ENCODE data around the gene CUEDC1. TPM values are rescaled to one million over a fixed set of nuclear protein-coding genes. Genes with fewer than 3 reads are reported as not detected.

The CUEDC1 gene
- total and polyA plus RNA-seq, 2 of the 13 experiments (the other 11 are each of a cell fraction or from before 2014, with no cell fraction given) = 7.4 to 12.9 TPM

DNA sequence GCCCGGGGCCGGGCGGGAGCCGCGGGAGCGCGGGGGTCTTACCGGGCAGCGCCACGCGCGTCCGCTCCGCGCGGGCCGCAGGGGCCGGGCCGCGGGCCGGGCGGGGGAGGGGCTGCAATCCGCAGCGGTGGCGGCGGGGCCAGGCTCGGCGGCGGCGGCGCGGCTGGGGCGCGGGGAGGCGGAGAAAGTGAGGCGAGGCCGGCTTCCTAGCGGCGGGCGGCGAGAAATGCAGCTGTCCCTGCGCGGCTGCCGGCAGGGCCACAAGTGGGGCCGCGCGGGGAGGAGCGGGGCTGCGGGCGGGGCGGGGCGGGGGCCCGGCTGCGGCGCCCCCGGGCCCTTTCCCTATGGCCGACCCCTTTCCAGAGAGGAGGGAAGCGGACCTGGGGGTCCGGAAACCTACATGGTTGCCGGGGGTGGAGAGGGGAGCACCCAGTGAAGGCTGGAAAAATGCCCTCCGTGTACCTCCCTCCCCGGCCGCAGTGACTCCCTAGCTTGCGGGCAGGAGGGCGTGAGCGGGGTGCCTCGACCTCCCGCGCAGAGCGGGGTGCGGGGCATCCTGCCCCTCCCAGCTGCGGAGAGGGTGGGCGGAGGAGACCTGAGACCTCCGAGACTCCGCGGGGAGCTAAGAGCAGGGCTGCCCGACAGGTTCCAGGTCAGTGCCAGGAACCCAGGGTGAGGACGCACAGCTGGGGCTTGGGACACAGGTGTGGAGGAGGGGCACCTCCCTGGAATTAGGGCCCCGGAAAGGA lies at the start of gene CUEDC1 (continued):
- no peak for TF ChIP-seq MAZ (IDR thresholded peaks at IDR 0.05; ENCODE audit: borderline replicate concordance, low read depth, low read length)
- 0 out of 2 replicates have a peak, but pooled peaks have one; percentile 27 for TF ChIP-seq MAZ (CRISPR knock-in tag; IDR thresholded peaks at IDR 0.05; ENCODE audit: low read depth)
- TF ChIP-seq ZNF83 (CRISPR knock-in tag; IDR thresholded peaks at IDR 0.05; ENCODE audit: borderline replicate concordance) = 0 out of 2 replicates have a peak, but pooled peaks have one; percentile 54
- no peak for TF ChIP-seq CREM (IDR thresholded peaks at IDR 0.05)
- no peak for TF ChIP-seq CREM (CRISPR knock-in tag; IDR thresholded peaks at IDR 0.05)
- TF ChIP-seq, protein P1, sequence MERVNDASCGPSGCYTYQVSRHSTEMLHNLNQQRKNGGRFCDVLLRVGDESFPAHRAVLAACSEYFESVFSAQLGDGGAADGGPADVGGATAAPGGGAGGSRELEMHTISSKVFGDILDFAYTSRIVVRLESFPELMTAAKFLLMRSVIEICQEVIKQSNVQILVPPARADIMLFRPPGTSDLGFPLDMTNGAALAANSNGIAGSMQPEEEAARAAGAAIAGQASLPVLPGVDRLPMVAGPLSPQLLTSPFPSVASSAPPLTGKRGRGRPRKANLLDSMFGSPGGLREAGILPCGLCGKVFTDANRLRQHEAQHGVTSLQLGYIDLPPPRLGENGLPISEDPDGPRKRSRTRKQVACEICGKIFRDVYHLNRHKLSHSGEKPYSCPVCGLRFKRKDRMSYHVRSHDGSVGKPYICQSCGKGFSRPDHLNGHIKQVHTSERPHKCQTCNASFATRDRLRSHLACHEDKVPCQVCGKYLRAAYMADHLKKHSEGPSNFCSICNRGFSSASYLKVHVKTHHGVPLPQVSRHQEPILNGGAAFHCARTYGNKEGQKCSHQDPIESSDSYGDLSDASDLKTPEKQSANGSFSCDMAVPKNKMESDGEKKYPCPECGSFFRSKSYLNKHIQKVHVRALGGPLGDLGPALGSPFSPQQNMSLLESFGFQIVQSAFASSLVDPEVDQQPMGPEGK (CRISPR knock-in tag; IDR thresholded peaks at IDR 0.05) = peak; percentile 61
- no peak for TF ChIP-seq SP1 (IDR thresholded peaks at IDR 0.05)
- TF ChIP-seq SP1 (CRISPR knock-in tag; IDR thresholded peaks at IDR 0.05) = peak; percentile 50
- no peak for TF ChIP-seq ARNT2 (CRISPR knock-in tag; IDR thresholded peaks at IDR 0.05; ENCODE audit: low read depth)
- TF ChIP-seq SAP130 (CRISPR knock-in tag; IDR thresholded peaks at IDR 0.05; ENCODE audit: low read depth) = peak; percentile 48; the same call in 1 of the 2 replicates
- TF ChIP-seq, protein P2, sequence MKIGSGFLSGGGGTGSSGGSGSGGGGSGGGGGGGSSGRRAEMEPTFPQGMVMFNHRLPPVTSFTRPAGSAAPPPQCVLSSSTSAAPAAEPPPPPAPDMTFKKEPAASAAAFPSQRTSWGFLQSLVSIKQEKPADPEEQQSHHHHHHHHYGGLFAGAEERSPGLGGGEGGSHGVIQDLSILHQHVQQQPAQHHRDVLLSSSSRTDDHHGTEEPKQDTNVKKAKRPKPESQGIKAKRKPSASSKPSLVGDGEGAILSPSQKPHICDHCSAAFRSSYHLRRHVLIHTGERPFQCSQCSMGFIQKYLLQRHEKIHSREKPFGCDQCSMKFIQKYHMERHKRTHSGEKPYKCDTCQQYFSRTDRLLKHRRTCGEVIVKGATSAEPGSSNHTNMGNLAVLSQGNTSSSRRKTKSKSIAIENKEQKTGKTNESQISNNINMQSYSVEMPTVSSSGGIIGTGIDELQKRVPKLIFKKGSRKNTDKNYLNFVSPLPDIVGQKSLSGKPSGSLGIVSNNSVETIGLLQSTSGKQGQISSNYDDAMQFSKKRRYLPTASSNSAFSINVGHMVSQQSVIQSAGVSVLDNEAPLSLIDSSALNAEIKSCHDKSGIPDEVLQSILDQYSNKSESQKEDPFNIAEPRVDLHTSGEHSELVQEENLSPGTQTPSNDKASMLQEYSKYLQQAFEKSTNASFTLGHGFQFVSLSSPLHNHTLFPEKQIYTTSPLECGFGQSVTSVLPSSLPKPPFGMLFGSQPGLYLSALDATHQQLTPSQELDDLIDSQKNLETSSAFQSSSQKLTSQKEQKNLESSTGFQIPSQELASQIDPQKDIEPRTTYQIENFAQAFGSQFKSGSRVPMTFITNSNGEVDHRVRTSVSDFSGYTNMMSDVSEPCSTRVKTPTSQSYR (CRISPR knock-in tag; IDR thresholded peaks at IDR 0.05; ENCODE audit: borderline replicate concordance) = peak; percentile 51
- 0 out of 2 replicates have a peak, but pooled peaks have one; percentile 12 for TF ChIP-seq GATAD1 (CRISPR knock-in tag; IDR thresholded peaks at IDR 0.05)
- TF ChIP-seq MYC (CRISPR knock-in tag; IDR thresholded peaks at IDR 0.05; ENCODE audit: borderline replicate concordance) = 0 out of 2 replicates have a peak, but pooled peaks have one; percentile 39
- TF ChIP-seq, protein P3, sequence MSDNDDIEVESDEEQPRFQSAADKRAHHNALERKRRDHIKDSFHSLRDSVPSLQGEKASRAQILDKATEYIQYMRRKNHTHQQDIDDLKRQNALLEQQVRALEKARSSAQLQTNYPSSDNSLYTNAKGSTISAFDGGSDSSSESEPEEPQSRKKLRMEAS (IDR thresholded peaks at IDR 0.05) = peak; percentile 67
- TF ChIP-seq STAG1 (CRISPR knock-in tag; IDR thresholded peaks at IDR 0.05) = peak; percentile 34
- no peak for TF ChIP-seq ZNF737 (CRISPR knock-in tag; IDR thresholded peaks at IDR 0.05; ENCODE audit: borderline replicate concordance)
- 0 out of 2 replicates have a peak, but pooled peaks have one; percentile 19 for TF ChIP-seq MEIS1 (CRISPR knock-in tag; IDR thresholded peaks at IDR 0.05; ENCODE audit: borderline replicate concordance)
- peak; percentile 23; the same call in 1 of the 2 replicates for TF ChIP-seq ZFX (CRISPR knock-in tag; IDR thresholded peaks at IDR 0.05; ENCODE audit: low read depth)
- peak; percentile 21; the same call in 1 of the 2 replicates for TF ChIP-seq ELF3 (CRISPR knock-in tag; IDR thresholded peaks at IDR 0.05)
- TF ChIP-seq SP5 (CRISPR knock-in tag; IDR thresholded peaks at IDR 0.05; ENCODE audit: borderline replicate concordance, low read depth) = peak; percentile 68; the same call in 1 of the 2 replicates
- TF ChIP-seq, protein P4, sequence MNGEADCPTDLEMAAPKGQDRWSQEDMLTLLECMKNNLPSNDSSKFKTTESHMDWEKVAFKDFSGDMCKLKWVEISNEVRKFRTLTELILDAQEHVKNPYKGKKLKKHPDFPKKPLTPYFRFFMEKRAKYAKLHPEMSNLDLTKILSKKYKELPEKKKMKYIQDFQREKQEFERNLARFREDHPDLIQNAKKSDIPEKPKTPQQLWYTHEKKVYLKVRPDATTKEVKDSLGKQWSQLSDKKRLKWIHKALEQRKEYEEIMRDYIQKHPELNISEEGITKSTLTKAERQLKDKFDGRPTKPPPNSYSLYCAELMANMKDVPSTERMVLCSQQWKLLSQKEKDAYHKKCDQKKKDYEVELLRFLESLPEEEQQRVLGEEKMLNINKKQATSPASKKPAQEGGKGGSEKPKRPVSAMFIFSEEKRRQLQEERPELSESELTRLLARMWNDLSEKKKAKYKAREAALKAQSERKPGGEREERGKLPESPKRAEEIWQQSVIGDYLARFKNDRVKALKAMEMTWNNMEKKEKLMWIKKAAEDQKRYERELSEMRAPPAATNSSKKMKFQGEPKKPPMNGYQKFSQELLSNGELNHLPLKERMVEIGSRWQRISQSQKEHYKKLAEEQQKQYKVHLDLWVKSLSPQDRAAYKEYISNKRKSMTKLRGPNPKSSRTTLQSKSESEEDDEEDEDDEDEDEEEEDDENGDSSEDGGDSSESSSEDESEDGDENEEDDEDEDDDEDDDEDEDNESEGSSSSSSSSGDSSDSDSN (CRISPR knock-in tag; IDR thresholded peaks at IDR 0.05) = peak; percentile 72; the same call in 1 of the 2 replicates
- TF ChIP-seq TCF7L2 (IDR thresholded peaks at IDR 0.05; ENCODE audit: low read depth, low read length) = no peak
- no peak for TF ChIP-seq WIZ (CRISPR knock-in tag; IDR thresholded peaks at IDR 0.05)

Data from HepG2 (cell line).